ENCODE results near the gene CARMIL1. TPM values are rescaled to one million over a fixed set of nuclear protein-coding genes. Genes with fewer than 3 reads are reported as not detected.

The CARMIL1 gene
- total and polyA plus RNA-seq, 10 of the 15 experiments (the other 5 are each of a cell fraction or from before 2014, with no cell fraction given), result 6.4 to 18.1 (median 10.3) TPM

DNA sequence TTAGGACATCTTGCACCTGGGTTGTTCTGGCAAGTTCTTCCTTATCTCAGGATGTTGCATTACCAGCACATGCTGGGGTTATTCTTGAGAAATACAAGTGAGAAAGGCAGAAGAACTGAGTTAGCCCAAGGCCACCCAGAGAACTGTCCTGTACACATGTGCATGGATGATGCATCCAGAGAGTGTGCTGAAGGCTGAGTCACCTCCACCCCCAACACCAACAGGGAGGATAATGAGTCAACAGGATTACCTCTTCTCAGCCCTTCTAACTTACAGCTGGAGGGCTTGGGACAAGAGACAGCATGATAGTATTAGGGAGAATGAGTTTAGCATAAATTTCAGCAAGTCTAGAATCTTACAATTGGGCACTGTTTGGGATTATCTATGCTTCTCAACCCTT, 381.3 kb downstream of the CARMIL1 start:
- SMC1A ChIA-PET (ENCODE audit: uncharacterized antibody, unreplicated experiment), result no interaction called here
- Histone ChIP-seq H3K27ac (ENCODE audit: control insufficient read depth, insufficient read depth) (no peak overlapping the region), H3K9ac (ENCODE audit: control insufficient read depth, insufficient read depth, low read length) (no peak overlapping the region), H3K27me3 (replicated peaks in 1 of 2; ENCODE audit: control insufficient read depth in 2 of 2, insufficient read depth in 2 of 2, low read length in 1 of 2) (no peaks in the 10 kb centered on the region), H2AFZ (ENCODE audit: control insufficient read depth, low read depth, low read length) (no peak overlapping the region), H3K4me3 (no peak overlapping the region), H3K79me2 (ENCODE audit: control insufficient read depth, insufficient read depth, low read length) (no peaks in the 10 kb centered on the region), H3K4me1 (ENCODE audit: control insufficient read depth, insufficient read depth, low read length) (no peaks in the 10 kb centered on the region), H3K9me3 (replicated peaks; ENCODE audit: control insufficient read depth, insufficient read depth, low read length) (no peaks in the 10 kb centered on the region), H3K4me2 (ENCODE audit: control insufficient read depth, insufficient read depth) (no peak overlapping the region), H3K36me3 (ENCODE audit: control insufficient read depth in 2 of 2, insufficient read depth in 2 of 2, low read length in 1 of 2) (no peaks in the 10 kb centered on the region), H4K20me1 (ENCODE audit: control insufficient read depth, insufficient read depth) (no peaks in the 10 kb centered on the region)
- DNase-seq (ENCODE audit: low read depth, low spot score), result no peak
- in situ Hi-C loops (cut with MboI) (no loop called here), intact Hi-C loops (cut with micrococcal nuclease; ENCODE audit: unreplicated experiment) (no loop called here)
- FAIRE-seq, result no peak
- POLR2A ChIA-PET, result no interaction called here
- RAD21 ChIA-PET (ENCODE audit: unreplicated experiment), result no interaction called here
- ATAC-seq, result no peak
- BruUV-seq (replicated peaks), result no TSS peak
- CTCF ChIA-PET, result no interaction called here
- TF ChIP-seq HDAC2 (IDR thresholded peaks at IDR 0.05) (no peak), POU2F2 (IDR thresholded peaks at IDR 0.05; ENCODE audit: borderline replicate concordance, low read depth, low read length) (no peak), SUPT20H (IDR thresholded peaks at IDR 0.05; ENCODE audit: borderline replicate concordance, control insufficient read depth, low read depth, low read length) (no peak), FOXM1 (IDR thresholded peaks at IDR 0.05; ENCODE audit: low read depth, low read length) (no peak), PAX8 (IDR thresholded peaks at IDR 0.05) (no peak), SRF (IDR thresholded peaks at IDR 0.05; ENCODE audit: low read depth in 2 of 2, low read length in 2 of 2) (no peak)

DNA sequence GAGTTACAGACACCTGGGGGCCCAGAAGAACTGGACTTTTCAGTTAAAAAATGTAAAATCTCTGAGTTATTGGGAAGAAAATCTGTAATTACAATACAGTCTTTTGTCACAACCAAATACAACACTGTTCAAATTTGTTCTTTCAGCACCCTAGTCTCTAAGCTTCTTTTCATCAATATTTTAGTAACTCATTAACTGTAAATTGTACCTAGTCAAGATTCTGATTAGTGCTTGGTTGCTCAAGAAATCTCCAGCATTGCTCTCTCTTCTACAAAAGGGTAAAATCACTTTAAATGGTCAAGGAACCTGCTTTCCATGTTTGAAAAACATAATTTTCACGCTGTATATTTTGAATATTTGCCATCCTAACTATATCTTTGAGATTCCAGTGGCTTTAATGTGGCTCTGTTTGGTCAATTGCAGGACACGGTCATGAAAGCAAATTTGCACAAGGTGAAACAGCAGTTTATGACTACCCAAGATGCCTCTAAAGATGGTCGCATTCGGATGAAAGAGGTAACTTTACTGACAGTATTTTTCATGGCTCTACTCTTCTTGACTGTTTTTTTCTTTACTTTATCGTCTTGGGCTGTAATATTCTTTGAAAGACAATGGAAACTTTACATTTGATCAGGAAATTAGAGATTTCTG, 382.1 kb downstream of the CARMIL1 start:
- WGBS (ENCODE audit: insufficient coverage, insufficient replicate concordance, low lambda C conversion rate, missing lambda C conversion rate), result 3% methylated on average over 5 of the region's 5 CpGs
- SMC1A ChIA-PET (ENCODE audit: uncharacterized antibody, unreplicated experiment), result no interaction called here
- TF ChIP-seq, protein P1, sequence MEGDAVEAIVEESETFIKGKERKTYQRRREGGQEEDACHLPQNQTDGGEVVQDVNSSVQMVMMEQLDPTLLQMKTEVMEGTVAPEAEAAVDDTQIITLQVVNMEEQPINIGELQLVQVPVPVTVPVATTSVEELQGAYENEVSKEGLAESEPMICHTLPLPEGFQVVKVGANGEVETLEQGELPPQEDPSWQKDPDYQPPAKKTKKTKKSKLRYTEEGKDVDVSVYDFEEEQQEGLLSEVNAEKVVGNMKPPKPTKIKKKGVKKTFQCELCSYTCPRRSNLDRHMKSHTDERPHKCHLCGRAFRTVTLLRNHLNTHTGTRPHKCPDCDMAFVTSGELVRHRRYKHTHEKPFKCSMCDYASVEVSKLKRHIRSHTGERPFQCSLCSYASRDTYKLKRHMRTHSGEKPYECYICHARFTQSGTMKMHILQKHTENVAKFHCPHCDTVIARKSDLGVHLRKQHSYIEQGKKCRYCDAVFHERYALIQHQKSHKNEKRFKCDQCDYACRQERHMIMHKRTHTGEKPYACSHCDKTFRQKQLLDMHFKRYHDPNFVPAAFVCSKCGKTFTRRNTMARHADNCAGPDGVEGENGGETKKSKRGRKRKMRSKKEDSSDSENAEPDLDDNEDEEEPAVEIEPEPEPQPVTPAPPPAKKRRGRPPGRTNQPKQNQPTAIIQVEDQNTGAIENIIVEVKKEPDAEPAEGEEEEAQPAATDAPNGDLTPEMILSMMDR (IDR thresholded peaks at IDR 0.05 in 2 of 3, conservative IDR thresholded peaks at IDR 0.05 in 1 of 3; ENCODE audit: control insufficient read depth in 2 of 3, extremely low read depth in 1 of 3, insufficient read depth in 1 of 3, low read depth in 3 of 3, low read length in 3 of 3), result no peak
- TF ChIP-seq KAT2A (conservative IDR thresholded peaks at IDR 0.05; ENCODE audit: control insufficient read depth, low read depth, low read length) (no peak), EP300 (IDR thresholded peaks at IDR 0.05; ENCODE audit: borderline replicate concordance in 1 of 2, control insufficient read depth in 1 of 2, low read depth in 2 of 2, low read length in 2 of 2) (no peak), HDAC2 (IDR thresholded peaks at IDR 0.05) (no peak), IKZF1 (conservative IDR thresholded peaks at IDR 0.05) (no peak), ZNF274 (IDR thresholded peaks at IDR 0.05; ENCODE audit: insufficient read depth, insufficient read length) (no peak), FOXK2 (IDR thresholded peaks at IDR 0.05) (no peak), POLR2AphosphoS2 (IDR thresholded peaks at IDR 0.05; ENCODE audit: low read depth, low read length) (no peak), ZZZ3 (IDR thresholded peaks at IDR 0.05; ENCODE audit: control insufficient read depth, insufficient read length, low read depth) (no peak)
- TF ChIP-seq, protein P2, sequence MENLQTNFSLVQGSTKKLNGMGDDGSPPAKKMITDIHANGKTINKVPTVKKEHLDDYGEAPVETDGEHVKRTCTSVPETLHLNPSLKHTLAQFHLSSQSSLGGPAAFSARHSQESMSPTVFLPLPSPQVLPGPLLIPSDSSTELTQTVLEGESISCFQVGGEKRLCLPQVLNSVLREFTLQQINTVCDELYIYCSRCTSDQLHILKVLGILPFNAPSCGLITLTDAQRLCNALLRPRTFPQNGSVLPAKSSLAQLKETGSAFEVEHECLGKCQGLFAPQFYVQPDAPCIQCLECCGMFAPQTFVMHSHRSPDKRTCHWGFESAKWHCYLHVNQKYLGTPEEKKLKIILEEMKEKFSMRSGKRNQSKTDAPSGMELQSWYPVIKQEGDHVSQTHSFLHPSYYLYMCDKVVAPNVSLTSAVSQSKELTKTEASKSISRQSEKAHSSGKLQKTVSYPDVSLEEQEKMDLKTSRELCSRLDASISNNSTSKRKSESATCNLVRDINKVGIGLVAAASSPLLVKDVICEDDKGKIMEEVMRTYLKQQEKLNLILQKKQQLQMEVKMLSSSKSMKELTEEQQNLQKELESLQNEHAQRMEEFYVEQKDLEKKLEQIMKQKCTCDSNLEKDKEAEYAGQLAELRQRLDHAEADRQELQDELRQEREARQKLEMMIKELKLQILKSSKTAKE (IDR thresholded peaks at IDR 0.05; ENCODE audit: low read depth, poor library complexity, severe bottlenecking), result no peak

More for the DNA sequence above, 382.1 kb downstream of the CARMIL1 start:
- intact Hi-C loops (cut with micrococcal nuclease; ENCODE audit: unreplicated experiment), result no loop called here
- in situ Hi-C loops (cut with MboI), result no loop called here
- RAD21 ChIA-PET (ENCODE audit: unreplicated experiment), result no interaction called here
- DNase-seq (ENCODE audit: low read depth, low spot score) (no peak), ATAC-seq (no peak), FAIRE-seq (no peak)
- no peaks in the 10 kb centered on the region for H3K4me1 ChIP-seq (ENCODE audit: control insufficient read depth, insufficient read depth, low read length)
- no peaks in the 10 kb centered on the region for H3K36me3 ChIP-seq (ENCODE audit: control insufficient read depth in 2 of 2, insufficient read depth in 2 of 2, low read length in 1 of 2)
- no peak overlapping the region for H3K27ac ChIP-seq (ENCODE audit: control insufficient read depth, insufficient read depth)
- CTCF ChIA-PET, result no interaction called here
- H3K27me3 ChIP-seq (replicated peaks in 1 of 2; ENCODE audit: control insufficient read depth in 2 of 2, insufficient read depth in 2 of 2, low read length in 1 of 2), result no peaks in the 10 kb centered on the region
- no peaks in the 10 kb centered on the region for H3K9me3 ChIP-seq (replicated peaks; ENCODE audit: control insufficient read depth, insufficient read depth, low read length)
- H3K9ac ChIP-seq (ENCODE audit: control insufficient read depth, insufficient read depth, low read length), result no peak overlapping the region
- H3K4me2 ChIP-seq (ENCODE audit: control insufficient read depth, insufficient read depth), result no peak overlapping the region
- no peaks in the 10 kb centered on the region for H4K20me1 ChIP-seq (ENCODE audit: control insufficient read depth, insufficient read depth)
- no peak overlapping the region for H3K4me3 ChIP-seq
- no peaks in the 10 kb centered on the region for H3K79me2 ChIP-seq (ENCODE audit: control insufficient read depth, insufficient read depth, low read length)
- POLR2A ChIA-PET, result no interaction called here
- no TSS peak for BruUV-seq (replicated peaks)
- H2AFZ ChIP-seq (ENCODE audit: control insufficient read depth, low read depth, low read length), result no peak overlapping the region
